ENCODE data around the gene ITGA2. TPM values are rescaled to one million over a fixed set of nuclear protein-coding genes. Genes with fewer than 3 reads are reported as not detected.

The ITGA2 gene
- total RNA-seq, 1 experiment from 2014 or later, result 36.6 TPM

DNA sequence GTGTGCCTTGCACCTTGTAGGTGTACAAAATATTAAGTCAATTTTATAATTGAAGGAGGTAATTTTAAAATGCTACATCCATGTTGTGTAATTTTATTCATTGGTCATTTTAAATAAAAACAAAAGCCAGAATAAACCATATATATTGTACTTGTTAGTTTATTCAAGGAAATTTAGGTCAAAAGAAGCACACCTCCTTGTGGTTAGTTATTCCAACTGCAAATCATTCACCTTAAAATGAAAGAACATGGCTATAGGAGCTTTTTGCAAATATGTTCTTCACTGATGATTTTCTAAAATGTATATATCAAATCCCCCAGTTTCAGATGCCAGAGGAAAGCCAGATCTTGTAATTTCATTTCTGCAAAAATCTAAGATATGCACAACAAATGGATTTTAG lies 125.8 kb downstream of the ITGA2 start:
- 0 out of 2 replicates have a peak, but pooled peaks have one; percentile 36 for ATAC-seq
- no peaks in the 10 kb centered on the region for H3K9me2 ChIP-seq (ENCODE audit: insufficient read depth)
- no peak overlapping the region for H3K4me3 ChIP-seq (replicated peaks in 1 of 2; ENCODE audit: low read depth in 1 of 2, low read length in 2 of 2)
- no peak overlapping the region for H3K27ac ChIP-seq (ENCODE audit: low read depth, low read length)
- intact Hi-C loops (cut with micrococcal nuclease), result no loop called here
- H3K9me3 ChIP-seq (ENCODE audit: control insufficient read depth in 1 of 2, insufficient read depth in 1 of 2, low read depth in 1 of 2, low read length in 2 of 2), result no peaks in the 10 kb centered on the region
- no peak overlapping the region for H3K9ac ChIP-seq (ENCODE audit: low read length)
- ChIA-PET CTCF (interaction anchor here (0.6 to 3.1 kb wide), 5 partner anchors 166 to 466 kb away, joined by 3 to 42 read pairs (median 5); partner anchors contain the start of genes ITGA1 and PELO), RAD21 (ENCODE audit: low non-redundant PET in 1 of 2, low total read pairs in 2 of 2, uncharacterized antibody in 2 of 2, unreplicated experiment in 2 of 2) (interaction anchor here in 1 of 2 experiments (0.6 to 0.9 kb wide), 2 partner anchors 135 to 167 kb away, joined by 3 to 5 read pairs; no protein-coding TSS in a partner anchor), POLR2A (interaction anchor here (0.6 kb wide), 1 partner anchor 9 kb away, joined by 3 read pairs; no protein-coding TSS in a partner anchor)
- H3K27me3 ChIP-seq (ENCODE audit: insufficient read depth, low read length), result no peaks in the 10 kb centered on the region
- H2AFZ ChIP-seq (ENCODE audit: low read depth, low read length, poor library complexity, severe bottlenecking), result no peak overlapping the region
- TF ChIP-seq, protein P1, sequence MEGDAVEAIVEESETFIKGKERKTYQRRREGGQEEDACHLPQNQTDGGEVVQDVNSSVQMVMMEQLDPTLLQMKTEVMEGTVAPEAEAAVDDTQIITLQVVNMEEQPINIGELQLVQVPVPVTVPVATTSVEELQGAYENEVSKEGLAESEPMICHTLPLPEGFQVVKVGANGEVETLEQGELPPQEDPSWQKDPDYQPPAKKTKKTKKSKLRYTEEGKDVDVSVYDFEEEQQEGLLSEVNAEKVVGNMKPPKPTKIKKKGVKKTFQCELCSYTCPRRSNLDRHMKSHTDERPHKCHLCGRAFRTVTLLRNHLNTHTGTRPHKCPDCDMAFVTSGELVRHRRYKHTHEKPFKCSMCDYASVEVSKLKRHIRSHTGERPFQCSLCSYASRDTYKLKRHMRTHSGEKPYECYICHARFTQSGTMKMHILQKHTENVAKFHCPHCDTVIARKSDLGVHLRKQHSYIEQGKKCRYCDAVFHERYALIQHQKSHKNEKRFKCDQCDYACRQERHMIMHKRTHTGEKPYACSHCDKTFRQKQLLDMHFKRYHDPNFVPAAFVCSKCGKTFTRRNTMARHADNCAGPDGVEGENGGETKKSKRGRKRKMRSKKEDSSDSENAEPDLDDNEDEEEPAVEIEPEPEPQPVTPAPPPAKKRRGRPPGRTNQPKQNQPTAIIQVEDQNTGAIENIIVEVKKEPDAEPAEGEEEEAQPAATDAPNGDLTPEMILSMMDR (IDR thresholded peaks at IDR 0.05 in 2 of 3, conservative IDR thresholded peaks at IDR 0.05 in 1 of 3; ENCODE audit: borderline replicate concordance in 1 of 3, insufficient read depth in 1 of 3, low read depth in 2 of 3, low read length in 2 of 3), result peak; percentile 34 to 53 (median 34); a peak in 4 of 6 replicates
- TF ChIP-seq CEBPB (IDR thresholded peaks at IDR 0.05; ENCODE audit: low read depth) (no peak), SIN3A (IDR thresholded peaks at IDR 0.05; ENCODE audit: low read depth) (no peak), RAD21 (IDR thresholded peaks at IDR 0.05; ENCODE audit: low read depth) (peak; percentile 40; the same call in 1 of the 2 replicates), ZFX (IDR thresholded peaks at IDR 0.05) (no peak)
- TF ChIP-seq, protein P2, sequence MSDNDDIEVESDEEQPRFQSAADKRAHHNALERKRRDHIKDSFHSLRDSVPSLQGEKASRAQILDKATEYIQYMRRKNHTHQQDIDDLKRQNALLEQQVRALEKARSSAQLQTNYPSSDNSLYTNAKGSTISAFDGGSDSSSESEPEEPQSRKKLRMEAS (IDR thresholded peaks at IDR 0.05), result no peak
- H3K4me2 ChIP-seq (ENCODE audit: low read length), result no peak overlapping the region
- no peak for DNase-seq (ENCODE audit: low read depth, low spot score)
- no TSS peak for BruUV-seq (replicated peaks)
- peaks cover 0 to 9% of the 10 kb centered on the region in 2 experiments; a peak in 1 of 4 replicates for H3K4me1 ChIP-seq (ENCODE audit: control insufficient read depth in 1 of 2, insufficient read depth in 2 of 2, low read length in 2 of 2)
- H3K79me2 ChIP-seq (ENCODE audit: insufficient read depth, low read length), result peaks cover 3% of the 10 kb centered on the region; the same call in 1 of the 2 replicates
- H3K36me3 ChIP-seq (ENCODE audit: control insufficient read depth in 1 of 2, insufficient read depth in 2 of 2, low read length in 2 of 2), result no peaks in the 10 kb centered on the region
- no peaks in the 10 kb centered on the region for H4K20me1 ChIP-seq (ENCODE audit: insufficient read depth)

DNA sequence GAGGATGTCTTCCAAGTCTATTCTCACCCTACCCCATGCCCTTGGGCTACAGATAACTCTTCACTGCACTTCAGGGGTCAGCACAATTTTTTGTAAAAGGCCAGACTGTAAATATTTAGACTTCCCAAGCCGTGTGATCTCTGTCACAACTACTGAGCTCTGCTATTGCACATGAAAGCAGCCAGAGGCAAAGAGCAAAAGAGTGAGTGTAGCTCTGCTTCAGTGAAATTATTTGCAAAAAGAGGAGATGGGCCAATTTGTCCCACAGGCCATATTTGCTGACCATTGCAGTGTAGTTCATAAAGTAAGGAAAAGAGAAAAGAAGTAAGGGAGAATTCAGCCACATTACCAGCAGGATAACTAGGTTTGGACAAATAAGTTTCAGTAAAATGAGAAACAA lies 127.4 kb downstream of the ITGA2 start:
- Histone ChIP-seq H3K27me3 (ENCODE audit: insufficient read depth, low read length) (no peaks in the 10 kb centered on the region), H3K9me2 (ENCODE audit: insufficient read depth) (no peaks in the 10 kb centered on the region), H3K9ac (ENCODE audit: low read length) (no peak overlapping the region), H3K27ac (ENCODE audit: low read depth, low read length) (no peak overlapping the region), H3K4me1 (ENCODE audit: control insufficient read depth in 1 of 2, insufficient read depth in 2 of 2, low read length in 2 of 2) (no peaks in the 10 kb centered on the region), H3K36me3 (ENCODE audit: control insufficient read depth in 1 of 2, insufficient read depth in 2 of 2, low read length in 2 of 2) (no peaks in the 10 kb centered on the region), H3K4me3 (replicated peaks in 1 of 2; ENCODE audit: low read depth in 1 of 2, low read length in 2 of 2) (no peak overlapping the region), H3K79me2 (ENCODE audit: insufficient read depth, low read length) (no peaks in the 10 kb centered on the region), H3K4me2 (ENCODE audit: low read length) (no peak overlapping the region), H4K20me1 (ENCODE audit: insufficient read depth) (no peaks in the 10 kb centered on the region), H2AFZ (ENCODE audit: low read depth, low read length, poor library complexity, severe bottlenecking) (no peak overlapping the region), H3K9me3 (ENCODE audit: control insufficient read depth in 1 of 2, insufficient read depth in 1 of 2, low read depth in 1 of 2, low read length in 2 of 2) (no peaks in the 10 kb centered on the region)
- intact Hi-C loops (cut with micrococcal nuclease), result no loop called here
- no peak for DNase-seq (ENCODE audit: low read depth, low spot score)
- CTCF ChIA-PET, result interaction anchor here (3.1 kb wide), 1 partner anchor 168 kb away, joined by 42 read pairs; no protein-coding TSS in a partner anchor
- RAD21 ChIA-PET (ENCODE audit: low non-redundant PET in 1 of 2, low total read pairs in 2 of 2, uncharacterized antibody in 2 of 2, unreplicated experiment in 2 of 2), result no interaction called here
- no peak for TF ChIP-seq EGR1 (IDR thresholded peaks at IDR 0.05; ENCODE audit: low read depth)
- no peak for TF ChIP-seq CBX3 (IDR thresholded peaks at IDR 0.05; ENCODE audit: low read depth)
- TF ChIP-seq TCF7L2 (IDR thresholded peaks at IDR 0.05; ENCODE audit: borderline replicate concordance, extremely low read depth, insufficient read depth, insufficient read length), result no peak
- TF ChIP-seq, protein P2 (IDR thresholded peaks at IDR 0.05), result no peak
- TF ChIP-seq ZFX (IDR thresholded peaks at IDR 0.05), result no peak
- no peak for TF ChIP-seq EZH2phosphoT487 (IDR thresholded peaks at IDR 0.05; ENCODE audit: borderline replicate concordance)
- TF ChIP-seq ZNF274 (IDR thresholded peaks at IDR 0.05; ENCODE audit: low read depth, low read length), result no peak
- TF ChIP-seq FOSL1 (IDR thresholded peaks at IDR 0.05; ENCODE audit: low read depth), result no peak
- no peak for TF ChIP-seq SP1 (IDR thresholded peaks at IDR 0.05; ENCODE audit: low read depth)
- TF ChIP-seq RAD21 (IDR thresholded peaks at IDR 0.05; ENCODE audit: low read depth), result no peak
- TF ChIP-seq CEBPB (IDR thresholded peaks at IDR 0.05; ENCODE audit: low read depth), result no peak
- TF ChIP-seq SRF (IDR thresholded peaks at IDR 0.05; ENCODE audit: low read depth), result no peak
- TF ChIP-seq, protein P3, sequence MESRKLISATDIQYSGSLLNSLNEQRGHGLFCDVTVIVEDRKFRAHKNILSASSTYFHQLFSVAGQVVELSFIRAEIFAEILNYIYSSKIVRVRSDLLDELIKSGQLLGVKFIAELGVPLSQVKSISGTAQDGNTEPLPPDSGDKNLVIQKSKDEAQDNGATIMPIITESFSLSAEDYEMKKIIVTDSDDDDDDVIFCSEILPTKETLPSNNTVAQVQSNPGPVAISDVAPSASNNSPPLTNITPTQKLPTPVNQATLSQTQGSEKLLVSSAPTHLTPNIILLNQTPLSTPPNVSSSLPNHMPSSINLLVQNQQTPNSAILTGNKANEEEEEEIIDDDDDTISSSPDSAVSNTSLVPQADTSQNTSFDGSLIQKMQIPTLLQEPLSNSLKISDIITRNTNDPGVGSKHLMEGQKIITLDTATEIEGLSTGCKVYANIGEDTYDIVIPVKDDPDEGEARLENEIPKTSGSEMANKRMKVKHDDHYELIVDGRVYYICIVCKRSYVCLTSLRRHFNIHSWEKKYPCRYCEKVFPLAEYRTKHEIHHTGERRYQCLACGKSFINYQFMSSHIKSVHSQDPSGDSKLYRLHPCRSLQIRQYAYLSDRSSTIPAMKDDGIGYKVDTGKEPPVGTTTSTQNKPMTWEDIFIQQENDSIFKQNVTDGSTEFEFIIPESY (IDR thresholded peaks at IDR 0.05; ENCODE audit: extremely low read depth, insufficient replicate concordance, low read length), result no peak
- POLR2A ChIA-PET, result no interaction called here
- no peak for ATAC-seq
- BruUV-seq (replicated peaks), result no TSS peak
